SK-N-SH (cell line): ENCODE data around the gene SNAP25. TPM values are rescaled to one million over a fixed set of nuclear protein-coding genes. Genes with fewer than 3 reads are reported as not detected.
A peak's percentile ranks its signal among the peaks of the same experiment; 100 is the strongest.

ENCODE experiments used
- FOSL2 ChIP-seq: IDR thresholded peaks from 2 replicates; pipeline ENCODE4 v1.4.0; 2012; ENCODE audit warnings: low read depth, mild to moderate bottlenecking, moderate library complexity, borderline replicate concordance
- GABPA ChIP-seq: IDR thresholded peaks from 2 replicates; pipeline ENCODE4 v1.4.0; 2012; ENCODE audit warnings: low read depth, mild to moderate bottlenecking
- MEF2A ChIP-seq: IDR thresholded peaks from 2 replicates; pipeline ENCODE4 v1.4.0; 2012; ENCODE audit warnings: low read depth, borderline replicate concordance
- polyA plus RNA-seq, 3 experiments: library from polyadenylated mRNA; depleted of rRNA; stranded (reverse); fragments of >200 nt; gene quantifications; 2 replicates each; pipeline ENCODE4 v1.2.3, GENCODE V29; 2012
- TF ChIP-seq, protein P1 (sequence below): fragments of 150-350 bp; IDR thresholded peaks from 2 replicates; pipeline ENCODE4 v1.6.1; 2016; ENCODE audit warnings: mild to moderate bottlenecking, low read depth, low read length
- TF ChIP-seq, protein P2 (sequence below): IDR thresholded peaks from 2 replicates; pipeline ENCODE4 v1.6.1; 2012; ENCODE audit warnings: mild to moderate bottlenecking, low read depth, low read length, moderate library complexity
- TF ChIP-seq, protein P3 (sequence below): fragments of 150-350 bp; IDR thresholded peaks from 2 replicates; pipeline ENCODE4 v1.6.1; 2017; ENCODE audit warnings: antibody characterized with exemption, low read length, low read depth, borderline replicate concordance
- TF ChIP-seq, protein P4 (sequence below): IDR thresholded peaks from 2 replicates; pipeline ENCODE4; 2012
- TF ChIP-seq, protein P5 (sequence below): fragments of 200-600 bp; sonication (generic); IDR thresholded peaks from 2 replicates; pipeline ENCODE4 v1.6.1; 2017; ENCODE audit warnings: antibody characterized with exemption, mild to moderate bottlenecking, moderate library complexity
- TF ChIP-seq, protein P6 (sequence below): IDR thresholded peaks from 2 replicates; pipeline ENCODE4 v1.4.0; 2012; ENCODE audit warnings: low read depth, borderline replicate concordance

SNAP25 gene
- polyA plus RNA-seq, 1 of the 3 experiments (the other 2 are of a cell fraction) = 42.4 TPM

DNA sequence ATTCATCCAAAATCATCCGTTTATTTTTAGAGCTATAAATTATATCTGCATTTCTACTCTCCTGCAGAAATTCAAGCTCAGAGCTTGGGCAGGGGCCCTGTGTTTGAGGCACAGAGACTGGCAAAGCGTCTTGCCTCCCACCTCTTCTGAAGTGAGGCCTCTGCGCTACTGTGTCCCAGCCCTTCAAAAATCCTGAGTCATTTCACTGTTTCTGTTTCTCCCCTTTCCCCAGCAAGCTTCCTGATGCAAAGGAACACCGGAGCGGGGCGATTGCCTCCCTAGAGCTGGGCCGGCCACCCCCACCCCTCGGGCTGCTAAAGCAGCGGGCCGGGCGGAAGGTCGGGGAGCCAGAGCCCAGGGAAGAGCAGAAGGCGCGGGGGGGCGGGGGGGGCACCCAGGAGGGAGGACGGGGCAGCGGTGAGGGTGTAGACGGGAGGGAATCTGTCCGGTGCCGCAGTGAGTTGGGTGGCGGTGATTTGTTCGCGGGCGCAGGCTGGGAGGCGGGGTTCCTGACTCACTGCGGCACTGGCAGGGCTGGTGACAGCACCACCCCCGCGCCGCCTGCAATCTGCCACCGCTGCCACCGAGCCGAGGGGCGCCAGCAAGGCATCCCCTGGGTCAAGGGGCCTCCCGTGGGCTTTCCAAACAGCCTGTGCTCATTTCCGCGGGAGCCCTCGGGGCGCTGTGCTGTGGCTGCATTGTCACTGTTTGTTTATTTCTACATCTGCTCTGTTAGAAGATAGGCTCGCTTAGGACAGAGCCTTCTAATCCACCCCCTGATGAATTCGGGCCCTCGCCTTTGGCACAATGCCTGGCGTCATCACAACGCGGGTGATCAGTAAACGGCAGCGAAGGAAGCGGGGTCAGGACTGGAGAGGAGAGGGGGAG, 46.5 kb upstream of the SNAP25 start (continued):
- TF ChIP-seq, protein P1, sequence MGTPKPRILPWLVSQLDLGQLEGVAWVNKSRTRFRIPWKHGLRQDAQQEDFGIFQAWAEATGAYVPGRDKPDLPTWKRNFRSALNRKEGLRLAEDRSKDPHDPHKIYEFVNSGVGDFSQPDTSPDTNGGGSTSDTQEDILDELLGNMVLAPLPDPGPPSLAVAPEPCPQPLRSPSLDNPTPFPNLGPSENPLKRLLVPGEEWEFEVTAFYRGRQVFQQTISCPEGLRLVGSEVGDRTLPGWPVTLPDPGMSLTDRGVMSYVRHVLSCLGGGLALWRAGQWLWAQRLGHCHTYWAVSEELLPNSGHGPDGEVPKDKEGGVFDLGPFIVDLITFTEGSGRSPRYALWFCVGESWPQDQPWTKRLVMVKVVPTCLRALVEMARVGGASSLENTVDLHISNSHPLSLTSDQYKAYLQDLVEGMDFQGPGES = no peak
- TF ChIP-seq, protein P2, sequence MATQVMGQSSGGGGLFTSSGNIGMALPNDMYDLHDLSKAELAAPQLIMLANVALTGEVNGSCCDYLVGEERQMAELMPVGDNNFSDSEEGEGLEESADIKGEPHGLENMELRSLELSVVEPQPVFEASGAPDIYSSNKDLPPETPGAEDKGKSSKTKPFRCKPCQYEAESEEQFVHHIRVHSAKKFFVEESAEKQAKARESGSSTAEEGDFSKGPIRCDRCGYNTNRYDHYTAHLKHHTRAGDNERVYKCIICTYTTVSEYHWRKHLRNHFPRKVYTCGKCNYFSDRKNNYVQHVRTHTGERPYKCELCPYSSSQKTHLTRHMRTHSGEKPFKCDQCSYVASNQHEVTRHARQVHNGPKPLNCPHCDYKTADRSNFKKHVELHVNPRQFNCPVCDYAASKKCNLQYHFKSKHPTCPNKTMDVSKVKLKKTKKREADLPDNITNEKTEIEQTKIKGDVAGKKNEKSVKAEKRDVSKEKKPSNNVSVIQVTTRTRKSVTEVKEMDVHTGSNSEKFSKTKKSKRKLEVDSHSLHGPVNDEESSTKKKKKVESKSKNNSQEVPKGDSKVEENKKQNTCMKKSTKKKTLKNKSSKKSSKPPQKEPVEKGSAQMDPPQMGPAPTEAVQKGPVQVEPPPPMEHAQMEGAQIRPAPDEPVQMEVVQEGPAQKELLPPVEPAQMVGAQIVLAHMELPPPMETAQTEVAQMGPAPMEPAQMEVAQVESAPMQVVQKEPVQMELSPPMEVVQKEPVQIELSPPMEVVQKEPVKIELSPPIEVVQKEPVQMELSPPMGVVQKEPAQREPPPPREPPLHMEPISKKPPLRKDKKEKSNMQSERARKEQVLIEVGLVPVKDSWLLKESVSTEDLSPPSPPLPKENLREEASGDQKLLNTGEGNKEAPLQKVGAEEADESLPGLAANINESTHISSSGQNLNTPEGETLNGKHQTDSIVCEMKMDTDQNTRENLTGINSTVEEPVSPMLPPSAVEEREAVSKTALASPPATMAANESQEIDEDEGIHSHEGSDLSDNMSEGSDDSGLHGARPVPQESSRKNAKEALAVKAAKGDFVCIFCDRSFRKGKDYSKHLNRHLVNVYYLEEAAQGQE = no peak
- TF ChIP-seq, protein P3, sequence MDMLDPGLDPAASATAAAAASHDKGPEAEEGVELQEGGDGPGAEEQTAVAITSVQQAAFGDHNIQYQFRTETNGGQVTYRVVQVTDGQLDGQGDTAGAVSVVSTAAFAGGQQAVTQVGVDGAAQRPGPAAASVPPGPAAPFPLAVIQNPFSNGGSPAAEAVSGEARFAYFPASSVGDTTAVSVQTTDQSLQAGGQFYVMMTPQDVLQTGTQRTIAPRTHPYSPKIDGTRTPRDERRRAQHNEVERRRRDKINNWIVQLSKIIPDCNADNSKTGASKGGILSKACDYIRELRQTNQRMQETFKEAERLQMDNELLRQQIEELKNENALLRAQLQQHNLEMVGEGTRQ = no peak
- TF ChIP-seq, protein P4, sequence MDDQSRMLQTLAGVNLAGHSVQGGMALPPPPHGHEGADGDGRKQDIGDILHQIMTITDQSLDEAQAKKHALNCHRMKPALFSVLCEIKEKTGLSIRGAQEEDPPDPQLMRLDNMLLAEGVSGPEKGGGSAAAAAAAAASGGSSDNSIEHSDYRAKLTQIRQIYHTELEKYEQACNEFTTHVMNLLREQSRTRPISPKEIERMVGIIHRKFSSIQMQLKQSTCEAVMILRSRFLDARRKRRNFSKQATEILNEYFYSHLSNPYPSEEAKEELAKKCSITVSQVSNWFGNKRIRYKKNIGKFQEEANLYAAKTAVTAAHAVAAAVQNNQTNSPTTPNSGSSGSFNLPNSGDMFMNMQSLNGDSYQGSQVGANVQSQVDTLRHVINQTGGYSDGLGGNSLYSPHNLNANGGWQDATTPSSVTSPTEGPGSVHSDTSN = no peak
- TF ChIP-seq, protein P5, sequence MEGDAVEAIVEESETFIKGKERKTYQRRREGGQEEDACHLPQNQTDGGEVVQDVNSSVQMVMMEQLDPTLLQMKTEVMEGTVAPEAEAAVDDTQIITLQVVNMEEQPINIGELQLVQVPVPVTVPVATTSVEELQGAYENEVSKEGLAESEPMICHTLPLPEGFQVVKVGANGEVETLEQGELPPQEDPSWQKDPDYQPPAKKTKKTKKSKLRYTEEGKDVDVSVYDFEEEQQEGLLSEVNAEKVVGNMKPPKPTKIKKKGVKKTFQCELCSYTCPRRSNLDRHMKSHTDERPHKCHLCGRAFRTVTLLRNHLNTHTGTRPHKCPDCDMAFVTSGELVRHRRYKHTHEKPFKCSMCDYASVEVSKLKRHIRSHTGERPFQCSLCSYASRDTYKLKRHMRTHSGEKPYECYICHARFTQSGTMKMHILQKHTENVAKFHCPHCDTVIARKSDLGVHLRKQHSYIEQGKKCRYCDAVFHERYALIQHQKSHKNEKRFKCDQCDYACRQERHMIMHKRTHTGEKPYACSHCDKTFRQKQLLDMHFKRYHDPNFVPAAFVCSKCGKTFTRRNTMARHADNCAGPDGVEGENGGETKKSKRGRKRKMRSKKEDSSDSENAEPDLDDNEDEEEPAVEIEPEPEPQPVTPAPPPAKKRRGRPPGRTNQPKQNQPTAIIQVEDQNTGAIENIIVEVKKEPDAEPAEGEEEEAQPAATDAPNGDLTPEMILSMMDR = no peak
- no peak for TF ChIP-seq MEF2A
- TF ChIP-seq, protein P6, sequence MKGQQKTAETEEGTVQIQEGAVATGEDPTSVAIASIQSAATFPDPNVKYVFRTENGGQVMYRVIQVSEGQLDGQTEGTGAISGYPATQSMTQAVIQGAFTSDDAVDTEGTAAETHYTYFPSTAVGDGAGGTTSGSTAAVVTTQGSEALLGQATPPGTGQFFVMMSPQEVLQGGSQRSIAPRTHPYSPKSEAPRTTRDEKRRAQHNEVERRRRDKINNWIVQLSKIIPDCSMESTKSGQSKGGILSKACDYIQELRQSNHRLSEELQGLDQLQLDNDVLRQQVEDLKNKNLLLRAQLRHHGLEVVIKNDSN = no peak
- no peak for TF ChIP-seq FOSL2
- TF ChIP-seq GABPA = 0 out of 2 replicates have a peak, but pooled peaks have one; percentile 17
